ENCODE measurements around the gene TMEM63B. TPM values are rescaled to one million over a fixed set of nuclear protein-coding genes. Genes with fewer than 3 reads are reported as not detected.
A peak's percentile ranks its signal among the peaks of the same experiment; 100 is the strongest.
"Not testable (repeated sequence)": the region's sequence is repeated elsewhere in the genome, so short reads cannot be mapped to it uniquely, and the experiment has no call there.

TMEM63B gene
- total RNA-seq, 6 experiments from 2014 or later, result 30.6 to 41.0 (median 36.8) TPM

- Histone ChIP-seq H3K36me3 (no peaks in the 10 kb centered on the region), H3K27me3 (no peaks in the 10 kb centered on the region), H3K4me3 (no peak overlapping the region), H3K27ac (no peak overlapping the region), H3K4me1 (peaks cover 0 to 22% (median 6%) of the 10 kb centered on the region in 4 donors), H3K9me3 (no peaks in the 10 kb centered on the region)
- ATAC-seq (no peak), DNase-seq (no peak)
- TF ChIP-seq CTCF (IDR thresholded peaks at IDR 0.05) (no peak), POLR2A (IDR thresholded peaks at IDR 0.05) (no peak)
- WGBS (ENCODE audit: insufficient coverage, low coverage, low lambda C conversion rate, missing lambda C conversion rate), result 93% methylated on average over 2 of the region's 5 CpGs
- intact Hi-C loops (cut with DNase I), result no loop called here
These were observed 36.9 kb upstream of the TMEM63B start for GRCh38 chr6:44090465-44090864.

- WGBS (ENCODE audit: insufficient coverage, low coverage, low lambda C conversion rate, missing lambda C conversion rate), result 90% methylated on average over 2 of the region's 3 CpGs
- ATAC-seq; H3K27ac ChIP-seq; H3K27me3 ChIP-seq; H3K9me3 ChIP-seq; DNase-seq; H3K4me3 ChIP-seq; H3K36me3 ChIP-seq; intact Hi-C loops (cut with DNase I): not testable (repeated sequence)
- peaks cover 0 to 24% (median 8%) of the 10 kb centered on the region in 4 donors for H3K4me1 ChIP-seq
These were observed 36.0 kb upstream of the TMEM63B start for GRCh38 chr6:44091356-44091755.

DNA sequence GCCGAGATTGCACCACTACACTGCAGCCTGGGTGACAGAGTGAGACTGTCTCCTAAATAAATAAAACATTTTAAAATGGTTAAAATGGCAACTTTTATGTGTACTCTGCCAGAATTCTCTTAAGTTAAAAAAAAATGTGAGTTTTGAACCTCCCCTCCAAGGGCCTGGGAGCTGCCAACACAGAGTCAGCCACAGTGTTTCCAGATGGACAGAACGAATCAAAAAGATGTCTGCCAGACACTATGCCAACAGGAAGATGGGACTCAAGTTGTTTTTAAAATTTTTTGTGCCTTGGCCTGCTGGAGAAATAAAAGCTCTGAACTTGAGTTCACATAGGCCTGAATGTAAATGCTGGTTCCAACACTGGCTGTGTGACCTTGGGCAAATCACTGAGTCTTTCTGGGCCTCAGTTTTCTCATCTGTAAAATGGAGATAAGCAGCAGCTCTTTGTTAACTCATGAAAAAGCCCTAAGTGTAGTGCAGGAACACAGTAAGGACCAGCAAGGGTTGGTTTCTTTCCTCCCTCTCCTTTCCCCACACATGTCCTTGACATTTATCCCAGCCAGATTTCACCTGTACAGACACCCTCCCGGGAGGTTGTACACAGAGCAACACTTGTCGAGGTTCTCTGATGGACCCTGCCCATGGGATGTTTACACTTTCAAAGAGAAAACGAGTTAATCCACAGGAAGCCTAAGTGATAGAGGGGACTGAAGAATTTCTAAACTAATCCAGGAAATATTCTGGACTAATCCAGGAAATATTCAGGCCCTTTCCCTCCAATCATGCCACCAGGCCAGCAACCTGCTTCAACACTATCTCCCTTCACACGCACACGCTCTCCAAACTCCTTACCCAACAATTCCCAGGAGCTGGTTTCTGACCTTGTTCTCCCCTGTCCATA lies 35.1 kb upstream of the TMEM63B start:
- Histone ChIP-seq H3K27ac (peak overlapping the region in 1 of 3 donors; percentile 26), H3K27me3 (no peaks in the 10 kb centered on the region), H3K9me3 (no peaks in the 10 kb centered on the region), H3K4me3 (no peak overlapping the region), H3K36me3 (no peaks in the 10 kb centered on the region), H3K4me1 (peaks cover 0 to 24% (median 5%) of the 10 kb centered on the region in 4 donors)
- no peak for TF ChIP-seq POLR2A (IDR thresholded peaks at IDR 0.05)
- no peak for TF ChIP-seq CTCF (IDR thresholded peaks at IDR 0.05)
- ATAC-seq (peak in 1 of 4 donors; percentile 29), DNase-seq (no peak)
- 36% methylated on average over 7 of the region's 7 CpGs for WGBS (ENCODE audit: insufficient coverage, low coverage, low lambda C conversion rate, missing lambda C conversion rate)
- intact Hi-C loops (cut with DNase I), result no loop called here

DNA sequence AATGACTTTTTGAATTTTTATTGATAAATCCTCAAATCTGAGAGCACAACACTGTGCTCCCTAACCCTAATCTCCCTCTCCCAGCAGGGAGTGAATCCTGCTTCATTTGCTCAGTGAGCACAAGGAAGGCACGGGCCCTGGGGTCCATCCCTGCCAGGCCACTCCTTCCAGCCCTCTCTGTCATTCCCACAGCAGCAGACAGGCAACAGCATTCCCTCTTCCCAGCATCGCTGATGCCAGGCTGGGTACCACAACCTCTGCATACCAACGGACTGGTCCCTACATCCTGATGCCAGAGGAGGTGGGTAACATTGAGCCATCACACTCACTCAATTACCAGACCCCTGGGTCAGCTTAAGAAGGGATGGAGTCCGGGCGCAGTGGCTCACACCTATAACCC lies 34.3 kb upstream of the TMEM63B start:
- intact Hi-C loops (cut with DNase I), result no loop called here
- no peak for TF ChIP-seq CTCF (IDR thresholded peaks at IDR 0.05)
- no peak for TF ChIP-seq POLR2A (IDR thresholded peaks at IDR 0.05)
- H3K4me3 ChIP-seq, result no peak overlapping the region
- H3K9me3 ChIP-seq, result no peaks in the 10 kb centered on the region
- DNase-seq (no peak), ATAC-seq (no peak)
- no peaks in the 10 kb centered on the region for H3K27me3 ChIP-seq
- H3K4me1 ChIP-seq, result peaks cover 0 to 24% (median 5%) of the 10 kb centered on the region in 4 donors
- H3K36me3 ChIP-seq, result no peaks in the 10 kb centered on the region
- no peak overlapping the region for H3K27ac ChIP-seq
- 85% methylated on average over 3 of the region's 5 CpGs for WGBS (ENCODE audit: insufficient coverage, low coverage, low lambda C conversion rate, missing lambda C conversion rate)

GRCh38 chr6:44093750-44094402 lies 33.5 kb upstream of the TMEM63B start:
- no peak overlapping the region for H3K4me3 ChIP-seq
- 91% methylated on average over 3 of the region's 6 CpGs for WGBS (ENCODE audit: insufficient coverage, low coverage, low lambda C conversion rate, missing lambda C conversion rate)
- intact Hi-C loops (cut with DNase I), result no loop called here
- ATAC-seq, result no peak
- H3K27me3 ChIP-seq, result no peaks in the 10 kb centered on the region
- peaks cover 0 to 25% (median 5%) of the 10 kb centered on the region in 4 donors for H3K4me1 ChIP-seq
- H3K27ac ChIP-seq, result no peak overlapping the region
- TF ChIP-seq POLR2A (IDR thresholded peaks at IDR 0.05) (no peak), CTCF (IDR thresholded peaks at IDR 0.05) (no peak)
- H3K9me3 ChIP-seq, result no peaks in the 10 kb centered on the region
- no peak for DNase-seq
- H3K36me3 ChIP-seq, result no peaks in the 10 kb centered on the region
